Measurements from ENCODE around the gene AP3S1. TPM values are rescaled to one million over a fixed set of nuclear protein-coding genes. Genes with fewer than 3 reads are reported as not detected.

The AP3S1 gene
- total RNA-seq, 2 donors from 2014 or later, result 32.0 to 163 TPM

DNA sequence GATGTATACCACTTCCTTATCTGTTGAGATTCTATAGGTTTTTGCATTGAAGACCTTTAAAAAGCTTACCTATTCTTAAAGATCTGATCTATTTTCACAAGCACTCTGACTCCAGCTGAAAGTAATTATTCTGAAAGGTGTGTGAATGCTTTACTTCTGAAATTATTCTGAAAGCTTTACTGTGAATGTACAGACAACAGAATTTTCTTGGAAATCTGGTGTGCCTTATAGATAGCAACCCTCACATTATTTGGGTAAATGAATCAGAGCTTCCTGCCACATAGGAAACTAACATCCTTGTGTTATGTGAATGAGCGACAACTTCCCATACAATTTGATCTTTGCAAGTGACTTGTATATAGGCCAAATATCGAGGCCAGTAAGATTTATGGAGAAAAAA is 31.8 kb upstream of the AP3S1 start:
- H3K4me3 ChIP-seq, result no peak overlapping the region
- WGBS, result 75% methylated on average over 2 of the region's 2 CpGs
- H3K4me1 ChIP-seq (replicated peaks), result no peaks in the 10 kb centered on the region
- no peak for TF ChIP-seq POLR2AphosphoS5 (IDR thresholded peaks at IDR 0.05)
- H3K27ac ChIP-seq, result no peak overlapping the region
- no peaks in the 10 kb centered on the region for H3K27me3 ChIP-seq (replicated peaks; ENCODE audit: insufficient read depth)
- no peak for DNase-seq (ENCODE audit: low spot score)
- no peaks in the 10 kb centered on the region for H3K36me3 ChIP-seq
- H3K9me3 ChIP-seq, result no peaks in the 10 kb centered on the region
- intact Hi-C loops (cut with DNase I), result no loop called here

DNA sequence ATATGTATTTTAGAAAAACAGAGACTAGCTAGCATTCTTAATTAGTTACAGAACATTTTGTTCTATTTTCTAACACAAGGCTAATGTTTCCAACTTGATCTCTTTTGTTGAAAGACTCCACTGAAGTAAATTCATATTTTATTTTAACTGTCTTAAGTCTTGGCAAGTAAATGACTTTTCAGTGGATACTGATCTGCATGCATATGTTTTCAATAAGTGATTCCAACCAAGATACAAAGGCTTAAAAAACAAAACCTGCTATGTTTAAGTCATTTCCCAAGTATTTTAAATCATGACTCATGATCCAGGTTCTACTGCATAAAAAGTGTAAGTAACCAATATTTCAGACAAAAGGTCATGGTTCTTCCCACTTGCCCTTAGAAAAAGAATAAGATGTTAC is 31.0 kb upstream of the AP3S1 start:
- intact Hi-C loops (cut with DNase I), result no loop called here
- TF ChIP-seq, protein P1, sequence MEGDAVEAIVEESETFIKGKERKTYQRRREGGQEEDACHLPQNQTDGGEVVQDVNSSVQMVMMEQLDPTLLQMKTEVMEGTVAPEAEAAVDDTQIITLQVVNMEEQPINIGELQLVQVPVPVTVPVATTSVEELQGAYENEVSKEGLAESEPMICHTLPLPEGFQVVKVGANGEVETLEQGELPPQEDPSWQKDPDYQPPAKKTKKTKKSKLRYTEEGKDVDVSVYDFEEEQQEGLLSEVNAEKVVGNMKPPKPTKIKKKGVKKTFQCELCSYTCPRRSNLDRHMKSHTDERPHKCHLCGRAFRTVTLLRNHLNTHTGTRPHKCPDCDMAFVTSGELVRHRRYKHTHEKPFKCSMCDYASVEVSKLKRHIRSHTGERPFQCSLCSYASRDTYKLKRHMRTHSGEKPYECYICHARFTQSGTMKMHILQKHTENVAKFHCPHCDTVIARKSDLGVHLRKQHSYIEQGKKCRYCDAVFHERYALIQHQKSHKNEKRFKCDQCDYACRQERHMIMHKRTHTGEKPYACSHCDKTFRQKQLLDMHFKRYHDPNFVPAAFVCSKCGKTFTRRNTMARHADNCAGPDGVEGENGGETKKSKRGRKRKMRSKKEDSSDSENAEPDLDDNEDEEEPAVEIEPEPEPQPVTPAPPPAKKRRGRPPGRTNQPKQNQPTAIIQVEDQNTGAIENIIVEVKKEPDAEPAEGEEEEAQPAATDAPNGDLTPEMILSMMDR (IDR thresholded peaks at IDR 0.05), result no peak
- TF ChIP-seq POLR2AphosphoS5 (IDR thresholded peaks at IDR 0.05), result no peak
- no peak for TF ChIP-seq POLR2A (IDR thresholded peaks at IDR 0.05)
- Histone ChIP-seq H3K27me3 (replicated peaks; ENCODE audit: insufficient read depth) (no peaks in the 10 kb centered on the region), H3K27ac (no peak overlapping the region), H3K4me3 (no peak overlapping the region), H3K36me3 (no peaks in the 10 kb centered on the region), H3K4me1 (replicated peaks) (no peaks in the 10 kb centered on the region), H3K9me3 (no peaks in the 10 kb centered on the region)
- DNase-seq (ENCODE audit: low spot score), result no peak

DNA sequence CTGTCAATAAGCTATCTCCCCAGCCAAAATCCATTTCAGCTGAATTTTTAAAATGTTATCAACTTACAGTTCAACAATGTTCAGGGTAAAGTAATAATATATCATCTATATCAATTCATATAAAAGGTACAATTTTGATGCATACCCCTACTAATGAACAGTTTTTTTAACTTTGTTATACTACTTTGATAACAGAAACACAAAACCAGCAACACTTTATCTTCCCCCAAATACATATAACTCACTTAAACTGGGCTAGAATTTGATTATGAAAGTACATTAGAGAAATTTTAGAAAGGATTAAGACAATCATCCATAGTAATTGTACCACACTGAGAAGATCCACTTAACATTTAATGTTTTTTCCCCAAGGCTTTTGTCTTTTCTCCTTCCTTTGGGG is 30.3 kb upstream of the AP3S1 start:
- H3K27me3 ChIP-seq (replicated peaks; ENCODE audit: insufficient read depth), result no peaks in the 10 kb centered on the region
- no peaks in the 10 kb centered on the region for H3K36me3 ChIP-seq
- DNase-seq (ENCODE audit: low spot score), result no peak
- H3K4me3 ChIP-seq, result no peak overlapping the region
- no peak overlapping the region for H3K27ac ChIP-seq
- no peaks in the 10 kb centered on the region for H3K4me1 ChIP-seq (replicated peaks)
- intact Hi-C loops (cut with DNase I), result no loop called here
- TF ChIP-seq, protein P1 (IDR thresholded peaks at IDR 0.05), result no peak
- TF ChIP-seq POLR2AphosphoS5 (IDR thresholded peaks at IDR 0.05), result no peak
- no peak for TF ChIP-seq POLR2A (IDR thresholded peaks at IDR 0.05)
- H3K9me3 ChIP-seq, result no peaks in the 10 kb centered on the region

DNA sequence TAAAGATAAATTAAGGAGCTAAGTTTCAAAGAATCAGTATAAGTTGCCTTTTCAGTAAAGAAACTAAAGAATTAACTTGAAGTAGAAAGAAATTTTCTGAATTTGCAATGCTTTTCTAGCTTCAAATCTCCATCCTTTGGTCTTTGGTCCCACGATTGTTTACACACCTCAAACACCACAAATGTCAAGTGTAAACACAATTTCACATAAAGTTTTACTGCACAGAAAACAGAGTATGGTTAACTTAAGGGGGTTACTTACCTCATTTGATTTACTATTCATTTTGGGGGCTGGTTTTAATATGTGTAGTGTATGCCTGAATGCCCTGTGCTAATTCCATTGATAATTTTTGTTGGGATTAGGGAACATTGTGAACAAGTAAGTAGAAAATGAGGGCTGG is 29.4 kb upstream of the AP3S1 start:
- no peak for DNase-seq (ENCODE audit: low spot score)
- Histone ChIP-seq H3K27ac (no peak overlapping the region), H3K4me3 (no peak overlapping the region), H3K27me3 (replicated peaks; ENCODE audit: insufficient read depth) (no peaks in the 10 kb centered on the region), H3K36me3 (no peaks in the 10 kb centered on the region), H3K4me1 (replicated peaks) (no peaks in the 10 kb centered on the region), H3K9me3 (no peaks in the 10 kb centered on the region)
- intact Hi-C loops (cut with DNase I), result no loop called here
- TF ChIP-seq, protein P1 (IDR thresholded peaks at IDR 0.05), result no peak
- no peak for TF ChIP-seq POLR2AphosphoS5 (IDR thresholded peaks at IDR 0.05)
- no peak for TF ChIP-seq POLR2A (IDR thresholded peaks at IDR 0.05)
- 48% methylated on average over 1 of the region's 1 CpG for WGBS

DNA sequence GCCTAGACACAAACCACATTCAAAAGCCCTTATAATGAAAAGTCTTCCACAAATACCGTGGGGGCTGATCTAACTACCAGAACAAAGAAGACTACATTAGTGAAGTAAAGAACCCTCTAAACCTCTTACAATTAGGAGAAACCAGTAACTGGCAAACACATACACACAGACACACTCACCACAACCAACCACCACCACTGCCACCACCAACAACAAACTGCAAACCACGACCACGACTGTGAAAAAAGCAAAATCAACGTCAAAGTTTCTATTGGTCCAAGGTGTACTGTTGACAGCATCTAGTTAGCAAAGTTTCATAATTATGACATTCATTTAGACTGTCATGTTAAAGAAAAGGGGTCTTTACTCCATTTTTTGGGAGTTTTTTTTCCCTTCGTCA is 28.0 kb upstream of the AP3S1 start:
- 85% methylated on average over 5 of the region's 5 CpGs for WGBS

More for the DNA sequence above, 28.0 kb upstream of the AP3S1 start:
- no peak overlapping the region for H3K27ac ChIP-seq
- no peaks in the 10 kb centered on the region for H3K27me3 ChIP-seq (replicated peaks; ENCODE audit: insufficient read depth)
- DNase-seq (ENCODE audit: low spot score), result no peak
- no peaks in the 10 kb centered on the region for H3K9me3 ChIP-seq
- no peaks in the 10 kb centered on the region for H3K4me1 ChIP-seq (replicated peaks)
- TF ChIP-seq POLR2A (IDR thresholded peaks at IDR 0.05) (no peak), POLR2AphosphoS5 (IDR thresholded peaks at IDR 0.05) (no peak)
- TF ChIP-seq, protein P1 (IDR thresholded peaks at IDR 0.05), result no peak
- H3K4me3 ChIP-seq, result no peak overlapping the region
- intact Hi-C loops (cut with DNase I), result no loop called here
- H3K36me3 ChIP-seq, result no peaks in the 10 kb centered on the region
